ENCODE results near the gene SLC49A4. TPM values are rescaled to one million over a fixed set of nuclear protein-coding genes. Genes with fewer than 3 reads are reported as not detected.

SLC49A4 gene
- total RNA-seq, 4 donors from 2014 or later, result 14.2 to 27.3 (median 20.9) TPM

DNA sequence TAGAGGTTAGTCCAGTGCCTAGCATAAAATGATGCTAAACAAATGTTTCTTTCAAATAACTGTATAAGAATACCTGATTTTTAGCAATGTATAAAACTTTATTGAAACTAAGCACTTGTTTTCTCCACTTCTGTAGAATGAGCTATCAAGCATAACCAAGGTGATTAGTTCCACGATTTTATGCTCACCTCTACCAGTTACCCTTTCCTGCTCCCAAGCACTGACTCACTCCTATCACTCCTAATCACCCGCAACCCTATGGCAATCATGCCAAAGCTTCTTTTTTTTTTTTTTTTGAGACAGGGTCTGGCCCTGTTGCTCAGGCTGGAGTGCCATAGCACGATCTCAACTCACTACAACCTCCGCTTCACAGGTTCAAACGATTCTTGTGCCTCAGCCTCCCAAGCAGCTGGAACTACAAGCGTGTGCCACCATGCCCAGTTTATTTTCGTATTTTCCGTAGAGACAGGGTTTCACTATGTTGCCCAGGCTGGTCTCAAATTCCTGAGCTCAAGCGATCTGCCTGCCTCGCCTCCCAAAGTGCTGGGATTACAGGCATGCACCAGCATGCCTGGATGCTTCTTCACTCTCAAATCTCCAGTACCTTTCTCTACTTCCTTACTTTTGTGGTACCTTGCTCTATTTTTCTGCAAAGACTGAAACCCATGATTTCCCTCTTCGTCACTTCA lies 5.1 kb upstream of the SLC49A4 start:
- Histone ChIP-seq H3K27me3 (no peaks in the 10 kb centered on the region), H3K36me3 (peaks cover 0 to 6% (median 0%) of the 10 kb centered on the region in 3 donors), H3K27ac (no peak overlapping the region), H3K9me3 (no peaks in the 10 kb centered on the region), H3K4me1 (peaks cover 0 to 24% (median 2%) of the 10 kb centered on the region in 4 donors), H3K4me3 (no peak overlapping the region)
- WGBS, 2 donors, result 90 to 94% methylated on average over 11 of the region's 11 CpGs
- TF ChIP-seq, protein P1, sequence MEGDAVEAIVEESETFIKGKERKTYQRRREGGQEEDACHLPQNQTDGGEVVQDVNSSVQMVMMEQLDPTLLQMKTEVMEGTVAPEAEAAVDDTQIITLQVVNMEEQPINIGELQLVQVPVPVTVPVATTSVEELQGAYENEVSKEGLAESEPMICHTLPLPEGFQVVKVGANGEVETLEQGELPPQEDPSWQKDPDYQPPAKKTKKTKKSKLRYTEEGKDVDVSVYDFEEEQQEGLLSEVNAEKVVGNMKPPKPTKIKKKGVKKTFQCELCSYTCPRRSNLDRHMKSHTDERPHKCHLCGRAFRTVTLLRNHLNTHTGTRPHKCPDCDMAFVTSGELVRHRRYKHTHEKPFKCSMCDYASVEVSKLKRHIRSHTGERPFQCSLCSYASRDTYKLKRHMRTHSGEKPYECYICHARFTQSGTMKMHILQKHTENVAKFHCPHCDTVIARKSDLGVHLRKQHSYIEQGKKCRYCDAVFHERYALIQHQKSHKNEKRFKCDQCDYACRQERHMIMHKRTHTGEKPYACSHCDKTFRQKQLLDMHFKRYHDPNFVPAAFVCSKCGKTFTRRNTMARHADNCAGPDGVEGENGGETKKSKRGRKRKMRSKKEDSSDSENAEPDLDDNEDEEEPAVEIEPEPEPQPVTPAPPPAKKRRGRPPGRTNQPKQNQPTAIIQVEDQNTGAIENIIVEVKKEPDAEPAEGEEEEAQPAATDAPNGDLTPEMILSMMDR (IDR thresholded peaks at IDR 0.05), result no peak
- no peak for TF ChIP-seq EP300 (IDR thresholded peaks at IDR 0.05)
- no peak for TF ChIP-seq POLR2A (IDR thresholded peaks at IDR 0.05)
- no peak for DNase-seq (ENCODE audit: low spot score in 2 of 2)

DNA sequence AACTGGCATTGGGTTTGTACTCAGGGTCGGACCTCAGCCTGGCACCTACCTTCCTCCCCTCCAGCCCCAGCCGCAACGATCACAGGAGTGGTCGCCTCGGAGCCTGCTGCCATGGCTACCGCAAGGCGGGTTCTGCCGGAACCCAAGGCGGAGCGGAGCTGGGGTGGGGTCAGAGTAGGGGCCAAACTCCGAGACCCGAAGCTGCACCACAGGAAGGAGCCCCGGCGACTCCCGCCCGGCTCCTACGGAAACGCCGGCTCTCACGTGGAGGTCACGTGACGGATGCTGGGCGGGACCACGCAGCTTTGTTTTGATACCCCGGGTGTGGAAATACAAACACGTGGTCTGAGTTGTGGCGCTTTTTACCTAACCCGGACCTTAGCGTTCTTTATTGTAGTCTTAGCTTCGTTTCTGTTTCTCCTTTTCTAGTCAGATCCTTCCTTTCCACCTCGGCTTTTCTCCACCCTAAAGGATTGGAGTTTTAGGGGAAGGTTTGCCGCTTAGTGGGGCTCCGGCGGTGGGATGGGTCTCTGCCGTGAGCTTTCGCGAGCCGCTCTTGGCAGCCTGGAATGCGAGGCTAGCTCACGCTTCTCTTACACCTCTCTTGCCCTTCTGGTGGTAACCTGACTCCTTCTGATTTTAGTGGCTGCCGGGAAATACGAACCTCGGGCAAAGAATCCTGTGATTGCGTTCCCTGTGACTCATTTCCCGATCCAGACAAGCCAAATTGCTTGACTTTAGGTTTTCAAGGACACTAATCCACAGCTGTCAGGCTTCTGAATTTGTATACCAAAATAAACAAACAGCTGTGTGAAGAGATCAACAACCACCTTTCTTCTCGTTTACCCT lies 1.1 kb upstream of the SLC49A4 start, which contains the start of gene HSPBAP1:
HSPBAP1 (minus strand) TSS at position 264 of the 849 bp plus-strand sequence; CDS start at position 113, 151 bp downstream.
- H3K9me3 ChIP-seq, result no peaks in the 10 kb centered on the region
- TF ChIP-seq POLR2A (IDR thresholded peaks at IDR 0.05) (peak; percentile 63 to 65), EP300 (IDR thresholded peaks at IDR 0.05) (peak; percentile 84 to 88)
- TF ChIP-seq, protein P1 (IDR thresholded peaks at IDR 0.05), result no peak
- peaks cover 0 to 41% (median 6%) of the 10 kb centered on the region in 4 donors for H3K4me1 ChIP-seq
- peak within 1 kb of the TSS; percentile 44 to 90 (median 64) for H3K4me3 ChIP-seq
- WGBS, 2 donors, result 0% methylated on average over 26 to 44 of the region's 46 CpGs
- no peaks in the 10 kb centered on the region for H3K36me3 ChIP-seq
- H3K27ac ChIP-seq, result peak within 1 kb of the TSS; percentile 84 to 95 (median 88)
- peak; percentile 90 to 97 for DNase-seq (ENCODE audit: low spot score in 2 of 2)
- H3K27me3 ChIP-seq, result no peaks in the 10 kb centered on the region

DNA sequence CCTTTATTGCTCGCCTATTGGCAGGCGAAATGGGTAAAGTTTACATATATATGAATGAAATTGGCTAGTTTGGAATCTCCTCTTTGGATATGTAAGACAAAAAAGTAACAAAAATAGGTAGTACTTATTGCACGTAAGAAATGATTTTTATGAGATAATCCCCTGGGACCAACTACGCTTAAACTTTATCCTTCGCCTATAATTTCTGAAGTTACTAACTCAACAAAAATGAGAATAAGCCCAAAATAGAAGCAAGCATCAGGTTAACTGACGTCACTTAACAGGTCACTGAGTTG lies 438 bp upstream of the SLC49A4 start:
- WGBS, 2 donors, result 1 to 2% methylated on average over 6 of the region's 6 CpGs
- no peaks in the 10 kb centered on the region for H3K27me3 ChIP-seq
- H3K36me3 ChIP-seq, result no peaks in the 10 kb centered on the region
- H3K27ac ChIP-seq, result peak overlapping the region; percentile 84 to 95 (median 88)
- H3K4me3 ChIP-seq, result peak overlapping the region; percentile 44 to 90 (median 64)
- no peak for DNase-seq (ENCODE audit: low spot score in 2 of 2)
- no peaks in the 10 kb centered on the region for H3K9me3 ChIP-seq
- H3K4me1 ChIP-seq, result peaks cover 0 to 41% (median 6%) of the 10 kb centered on the region in 4 donors
- TF ChIP-seq EP300 (IDR thresholded peaks at IDR 0.05), result peak in 1 of 2 donors; percentile 13
- TF ChIP-seq POLR2A (IDR thresholded peaks at IDR 0.05), result no peak

DNA sequence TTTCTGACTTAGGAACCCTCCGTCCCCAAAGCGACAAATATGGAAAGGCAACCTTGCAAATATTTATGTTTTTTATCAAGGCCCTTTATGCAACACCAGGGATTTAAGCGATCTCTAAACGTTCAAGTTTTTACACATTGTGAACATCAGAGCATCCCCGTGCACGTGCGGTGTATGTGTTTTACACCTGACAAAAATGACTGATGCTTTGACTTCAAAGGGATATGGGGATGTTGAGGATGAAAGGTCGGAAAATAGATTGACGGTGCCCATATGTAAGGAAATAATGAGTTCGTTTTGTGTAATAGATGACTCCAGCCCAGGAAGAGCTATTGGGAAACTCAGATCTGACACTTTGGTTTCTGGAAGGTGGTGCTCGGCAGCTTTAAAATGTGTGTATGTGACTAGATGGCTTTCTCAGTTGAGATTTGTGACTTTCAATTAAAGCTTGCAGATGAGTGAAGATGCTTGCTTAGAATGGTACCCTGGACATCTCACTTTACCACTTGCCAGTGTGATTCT lies 866 bp downstream of the SLC49A4 start:
- peak in 1 of 2 donors; percentile 27 for DNase-seq (ENCODE audit: low spot score in 2 of 2)
- 31% methylated on average over 11 of the region's 11 CpGs for WGBS, 2 donors
- Histone ChIP-seq H3K4me3 (peak overlapping the region; percentile 44 to 90 (median 64)), H3K36me3 (no peaks in the 10 kb centered on the region), H3K9me3 (no peaks in the 10 kb centered on the region), H3K27ac (peak overlapping the region; percentile 84 to 95 (median 88)), H3K4me1 (peaks cover 0 to 41% (median 6%) of the 10 kb centered on the region in 4 donors), H3K27me3 (no peaks in the 10 kb centered on the region)
- TF ChIP-seq EP300 (IDR thresholded peaks at IDR 0.05) (no peak), POLR2A (IDR thresholded peaks at IDR 0.05) (no peak)
- TF ChIP-seq, protein P1 (IDR thresholded peaks at IDR 0.05), result no peak

DNA sequence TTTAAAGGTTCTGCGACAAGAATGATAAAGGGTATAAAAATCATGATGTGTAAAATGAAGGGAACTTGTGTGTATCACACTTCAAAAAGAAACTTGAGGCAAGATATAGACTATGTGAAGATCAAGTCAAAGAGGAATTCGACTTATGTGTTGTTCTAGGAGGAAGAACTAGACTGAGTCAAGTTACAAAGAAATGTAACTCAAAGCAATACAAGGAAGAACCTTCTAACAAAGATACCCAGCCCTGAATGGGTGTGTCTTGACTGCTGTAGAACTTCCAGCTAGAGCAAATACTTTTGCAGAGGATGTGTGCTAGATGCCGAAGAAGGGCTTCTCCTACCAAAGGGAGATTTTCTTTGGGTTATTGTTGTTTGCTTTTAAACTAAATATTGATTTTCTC lies 2.4 kb downstream of the SLC49A4 start:
- H3K4me3 ChIP-seq, result no peak overlapping the region
- no peaks in the 10 kb centered on the region for H3K36me3 ChIP-seq
- peaks cover 0 to 27% (median 5%) of the 10 kb centered on the region in 4 donors for H3K4me1 ChIP-seq
- WGBS, 2 donors, result 75 to 90% methylated on average over 3 of the region's 3 CpGs
- DNase-seq (ENCODE audit: low spot score in 2 of 2), result no peak
- H3K27me3 ChIP-seq, result no peaks in the 10 kb centered on the region
- H3K27ac ChIP-seq, result no peak overlapping the region
- no peaks in the 10 kb centered on the region for H3K9me3 ChIP-seq
- TF ChIP-seq POLR2A (IDR thresholded peaks at IDR 0.05) (no peak), EP300 (IDR thresholded peaks at IDR 0.05) (no peak)
- TF ChIP-seq, protein P1 (IDR thresholded peaks at IDR 0.05), result no peak

All from tibial nerve (tissue), 4 donors.